Skeletal muscle satellite cell (primary cell): ENCODE measurements around the gene TMEM19. TPM values are rescaled to one million over a fixed set of nuclear protein-coding genes. Genes with fewer than 3 reads are reported as not detected.

Experiments used
- H3K27me3 ChIP-seq: 2 replicates; pipeline ENCODE4 v1.7.0; 2013; ENCODE audit warnings: low read length; ENCODE audit not compliant: control insufficient read depth, insufficient read depth
- H3K36me3 ChIP-seq: 2 replicates; pipeline ENCODE4 v1.7.0; 2013; ENCODE audit warnings: mild to moderate bottlenecking, control low read depth, low read length; ENCODE audit not compliant: insufficient read depth
- H3K4me1 ChIP-seq: 2 replicates; pipeline ENCODE4 v1.7.0; 2013; ENCODE audit warnings: low read length; ENCODE audit not compliant: control insufficient read depth, insufficient read depth
- H3K4me2 ChIP-seq: 2 replicates; pipeline ENCODE4 v1.7.0; 2013; ENCODE audit warnings: mild to moderate bottlenecking, low read length
- H3K4me3 ChIP-seq: 2 replicates; pipeline ENCODE4 v1.7.0; 2013; ENCODE audit warnings: low read length
- H3K9ac ChIP-seq: 2 replicates; pipeline ENCODE4 v1.7.0; 2013; ENCODE audit warnings: mild to moderate bottlenecking, low read depth, low read length, moderate library complexity
- H3K9me3 ChIP-seq: replicated peaks from 2 replicates; pipeline ENCODE4 v1.7.0; 2013; ENCODE audit warnings: mild to moderate bottlenecking, control low read depth, low read length
- small RNA-seq: library from RNA; depleted of rRNA; stranded (forward); fragments of <200 nt; gene quantifications from one replicate; pipeline ENCODE3, GENCODE V24; 2012

Gene TMEM19

GRCh38 chr12:71749666-71750065 is 63.8 kb downstream of the TMEM19 start:
- H3K4me3 ChIP-seq, result no peak overlapping the region
- no peaks in the 10 kb centered on the region for H3K9me3 ChIP-seq
- H3K4me2 ChIP-seq, result no peak overlapping the region
- H3K9ac ChIP-seq, result no peak overlapping the region
- H3K36me3 ChIP-seq, result no peaks in the 10 kb centered on the region
- peaks cover 5% of the 10 kb centered on the region for H3K4me1 ChIP-seq
- peaks cover 33% of the 10 kb centered on the region for H3K27me3 ChIP-seq

GRCh38 chr12:71752891-71753290 is 67.0 kb downstream of the TMEM19 start:
- Histone ChIP-seq H3K36me3 (peaks cover 8% of the 10 kb centered on the region), H3K4me3 (no peak overlapping the region), H3K4me1 (peaks cover 9% of the 10 kb centered on the region), H3K4me2 (no peak overlapping the region), H3K9me3 (no peaks in the 10 kb centered on the region), H3K9ac (no peak overlapping the region), H3K27me3 (peaks cover 31% of the 10 kb centered on the region)

Small RNA genes lying within 50 kb of the gene (small RNA-seq; reads per million reads assigned to genes)
- not detected for gene RF00560
